ENCODE results near the gene PRKCI.
"Not testable (repeated sequence)": the region's sequence is repeated elsewhere in the genome, so short reads cannot be mapped to it uniquely, and the experiment has no call there.

PRKCI gene

GRCh38 chr3:170301405-170301804 is 79.2 kb downstream of the PRKCI start:
- DNase-seq = no peak

DNA sequence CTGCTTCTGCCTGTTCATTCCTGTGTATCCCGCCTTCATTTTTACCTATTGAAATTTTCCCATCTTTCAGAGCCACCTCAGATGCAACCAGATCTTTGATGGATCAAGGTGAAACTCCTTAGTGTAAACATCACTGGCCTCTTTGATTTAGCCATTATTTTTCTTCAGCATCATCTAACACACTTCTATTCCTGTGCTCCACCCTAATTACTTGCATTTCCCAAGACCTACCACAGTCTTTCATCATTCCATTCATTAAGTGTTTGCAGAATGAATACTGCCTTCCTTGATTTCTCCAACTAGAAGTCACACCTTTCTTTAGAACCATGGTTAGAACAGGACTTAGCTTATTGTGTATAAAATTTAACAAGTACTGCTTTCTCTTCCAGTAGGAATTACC is 79.8 kb downstream of the PRKCI start:
- no peak for DNase-seq

GRCh38 chr3:170306015-170306414 is 83.8 kb downstream of the PRKCI start:
- no peak for DNase-seq

- DNase-seq = no peak
These were observed 85.6 kb downstream of the PRKCI start for GRCh38 chr3:170307671-170308405.

- DNase-seq = no peak
These were observed 86.8 kb downstream of the PRKCI start for GRCh38 chr3:170309046-170309445.

- DNase-seq = no peak
These were observed 95.7 kb downstream of the PRKCI start for GRCh38 chr3:170317954-170318353.

DNA sequence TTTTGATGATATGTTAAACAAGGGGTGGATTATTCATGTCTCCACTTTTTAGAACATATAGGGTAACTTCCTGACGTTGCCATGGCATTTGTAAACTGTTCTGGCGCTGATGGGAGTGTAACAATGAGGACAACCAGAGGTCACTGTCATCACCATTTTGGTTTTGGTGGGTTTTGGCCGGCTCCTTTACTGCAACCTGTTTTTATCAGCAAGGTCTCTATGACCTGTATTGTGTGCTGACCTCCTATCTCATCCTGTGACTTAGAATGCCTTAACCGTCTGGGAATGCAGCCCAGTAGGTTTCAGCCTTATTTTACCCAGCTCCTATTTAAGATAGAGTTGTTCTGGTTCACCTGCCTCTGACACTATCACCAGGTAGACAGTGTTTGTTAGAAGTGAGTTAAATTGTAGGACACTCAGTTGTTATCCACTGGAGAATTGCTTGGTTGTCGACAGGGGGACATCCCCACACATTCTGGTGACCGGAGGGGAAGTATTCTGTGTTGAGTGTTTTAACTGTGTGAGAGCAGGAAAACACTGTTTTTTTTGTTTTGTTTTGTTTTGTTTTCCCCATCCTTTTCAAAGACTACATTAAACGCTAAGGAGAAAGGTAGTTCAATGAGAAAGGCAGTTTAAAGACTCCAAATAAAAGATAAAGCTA is 98.4 kb downstream of the PRKCI start:
- no peak for DNase-seq

DNA sequence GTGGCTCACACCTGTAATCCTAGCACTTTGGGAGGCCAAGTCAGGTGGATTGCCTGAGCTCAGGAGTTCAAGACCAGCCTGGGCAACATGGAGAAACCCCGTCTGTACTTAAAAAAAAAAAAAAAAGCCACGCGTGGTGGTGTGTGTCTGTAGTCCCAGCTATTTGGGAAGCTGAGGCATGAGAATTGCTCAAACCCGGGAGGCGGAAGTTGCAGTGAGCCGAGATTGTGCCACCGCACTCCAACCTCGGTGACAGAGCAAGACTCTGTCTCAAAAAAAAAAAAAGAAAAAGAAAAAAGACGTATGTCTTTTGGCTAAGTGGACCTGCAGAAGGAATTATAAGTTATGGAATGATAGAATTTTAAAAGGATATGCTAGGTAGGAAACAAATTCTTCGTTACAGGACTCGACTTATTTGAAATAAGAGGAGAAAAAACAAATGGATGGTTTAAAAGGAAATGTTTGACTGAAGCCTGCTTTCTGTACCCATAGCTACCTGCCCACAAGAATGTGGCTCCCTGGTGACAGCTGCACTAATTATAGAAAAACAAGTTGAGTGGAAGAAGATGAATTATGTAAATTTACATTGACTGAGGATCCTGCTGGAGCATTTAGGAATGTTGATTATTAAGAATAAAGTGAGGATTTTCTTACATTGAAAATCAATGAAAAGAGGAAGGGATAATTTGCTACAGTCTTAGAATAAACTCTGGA is 99.3 kb downstream of the PRKCI start:
- DNase-seq = no peak

DNA sequence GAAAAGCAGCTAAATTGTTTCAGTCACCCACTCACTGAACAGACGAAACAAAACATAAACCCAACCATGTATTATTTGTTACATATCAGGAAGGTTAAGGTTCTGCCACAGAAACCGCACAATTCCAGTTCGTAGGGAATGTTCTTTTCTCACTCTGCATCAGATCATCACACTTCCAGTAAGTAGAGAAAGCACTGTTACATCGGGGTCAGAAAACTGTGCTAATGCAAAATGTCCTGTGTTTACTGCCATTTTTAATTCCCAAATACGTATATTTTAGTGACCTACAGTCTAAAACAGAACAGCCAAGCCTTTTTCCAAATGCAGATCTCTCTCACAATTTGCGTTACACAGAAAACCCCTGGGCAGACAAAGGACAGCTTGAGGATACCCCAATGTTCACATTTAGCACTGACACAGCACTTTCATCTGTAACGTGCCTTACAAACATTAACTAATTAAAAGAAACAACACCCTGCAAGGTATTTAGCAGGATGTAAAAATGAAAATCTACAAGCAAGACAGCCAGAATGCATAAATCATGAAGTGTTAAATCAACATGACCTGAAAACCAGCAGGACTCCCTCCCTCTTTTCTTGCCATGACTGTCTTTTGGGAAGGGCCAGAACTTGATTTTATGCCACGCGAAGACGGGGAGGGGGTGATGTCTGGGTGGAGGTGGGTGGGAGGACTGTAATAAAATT is 100.5 kb downstream of the PRKCI start:
- no peak for DNase-seq

DNA sequence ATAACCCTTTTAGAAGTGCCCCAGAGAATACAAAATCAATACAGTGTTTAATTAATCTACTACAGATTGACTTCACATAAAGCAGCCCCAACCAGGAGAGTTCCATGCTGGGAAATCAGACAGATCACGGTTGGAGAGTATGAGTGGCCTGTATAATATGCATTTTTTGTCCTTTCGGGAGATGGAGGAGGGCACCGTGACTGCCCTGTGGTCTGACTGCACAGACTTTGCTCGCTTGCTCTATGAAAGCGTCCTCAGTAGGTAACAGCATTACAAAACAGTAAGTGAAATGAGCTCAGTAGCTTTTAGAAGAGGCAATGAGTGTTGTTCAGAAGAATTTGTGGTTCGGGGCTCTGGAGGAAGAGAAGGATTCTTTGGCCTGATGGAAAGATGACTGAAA is 101.1 kb downstream of the PRKCI start:
- DNase-seq = no peak

DNA sequence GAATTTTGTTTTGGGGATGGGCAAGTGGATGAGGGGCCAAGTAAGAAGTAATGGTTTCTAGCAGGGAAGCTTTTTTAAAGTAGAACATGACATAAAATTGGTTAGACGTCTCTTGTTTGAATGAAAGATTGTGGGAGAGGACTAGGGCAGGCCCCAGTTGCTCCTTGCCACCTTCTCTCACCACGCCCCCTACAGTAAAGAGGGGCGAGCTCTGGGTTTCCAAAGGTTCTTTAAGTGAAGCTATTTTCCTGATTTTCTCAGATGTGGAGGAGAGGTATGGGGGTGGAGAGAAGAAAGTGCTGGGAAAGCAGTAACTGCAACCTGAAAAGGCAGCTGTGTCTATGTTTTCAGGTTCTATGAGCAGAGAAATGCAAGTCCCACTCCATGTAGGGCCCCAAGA is 102.7 kb downstream of the PRKCI start:
- no peak for DNase-seq

GRCh38 chr3:170327040-170327808 is 105.0 kb downstream of the PRKCI start:
- DNase-seq = no peak

DNA sequence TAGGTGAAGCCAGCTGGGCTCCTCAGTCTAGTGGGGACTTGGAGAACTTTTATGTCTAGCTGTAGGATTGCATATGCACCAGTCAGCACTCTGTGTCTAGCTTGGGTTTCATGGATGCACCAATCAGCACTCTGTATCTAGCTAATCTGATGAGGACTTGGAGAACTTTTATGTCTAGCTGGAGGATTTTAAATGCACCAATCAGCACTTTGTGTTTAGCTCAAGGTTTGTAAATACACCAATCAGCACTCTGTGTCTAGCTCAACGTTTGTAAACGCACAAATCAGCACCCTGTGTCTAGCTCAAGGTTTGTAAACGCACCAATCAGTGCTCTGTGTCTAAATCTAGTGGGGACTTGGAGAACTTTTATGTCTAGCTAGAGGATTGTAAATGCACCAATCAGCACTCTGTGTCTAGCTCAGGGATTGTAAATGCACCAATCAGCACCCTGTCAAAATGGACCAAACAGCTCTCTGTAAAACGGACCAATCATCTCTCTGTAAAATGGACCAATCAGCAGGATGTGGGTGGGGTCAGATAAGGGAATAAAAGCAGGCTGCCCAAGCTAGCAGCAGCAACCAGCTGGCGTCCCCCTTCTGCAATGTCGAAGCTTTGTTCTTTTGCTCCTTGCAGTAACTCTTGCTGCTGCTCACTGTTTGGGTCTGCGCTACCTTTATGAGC is 105.8 kb downstream of the PRKCI start:
- not testable (repeated sequence) for DNase-seq

DNA sequence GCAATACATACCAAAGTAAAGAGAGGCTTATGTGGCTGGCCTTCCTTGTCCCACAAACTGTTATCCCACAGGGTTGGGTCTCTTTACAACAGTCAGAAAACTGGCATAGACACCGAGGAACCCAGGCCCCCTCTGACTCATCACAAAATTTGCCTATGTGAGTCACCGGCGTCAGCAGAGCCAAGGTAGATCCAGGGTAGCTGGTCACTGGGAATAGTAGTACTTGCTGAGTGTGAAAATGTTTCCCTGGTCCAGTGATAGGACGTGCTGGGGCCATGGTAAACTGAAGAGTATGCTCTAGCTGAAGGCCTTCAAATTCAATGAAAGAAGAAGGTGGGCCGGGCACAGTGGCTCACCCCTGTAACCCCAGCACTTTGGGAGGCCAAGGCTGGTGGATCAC is 108.1 kb downstream of the PRKCI start:
- no peak for DNase-seq

GRCh38 chr3:170331143-170331542 is 108.9 kb downstream of the PRKCI start:
- DNase-seq = no peak

DNA sequence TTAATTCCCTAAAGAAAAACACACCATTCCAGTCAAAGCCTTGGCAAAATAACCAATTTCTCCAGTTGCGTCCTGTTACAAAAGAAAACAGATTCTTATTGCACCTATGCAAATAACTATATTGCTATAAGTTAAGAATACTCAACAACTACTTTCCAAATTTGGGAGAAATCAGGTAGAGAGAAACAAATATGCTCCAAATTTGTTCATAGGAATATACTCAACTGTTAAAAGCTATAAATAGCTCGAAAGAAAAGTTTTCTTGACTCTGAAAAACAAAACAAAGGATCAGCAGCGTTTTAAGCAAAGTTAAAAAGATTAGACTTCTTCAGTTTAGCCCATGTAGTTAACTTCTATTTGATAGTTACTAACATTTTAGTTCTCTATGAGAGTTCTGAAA is 115.2 kb downstream of the PRKCI start:
- no peak for DNase-seq

GRCh38 chr3:170338690-170339340 is 116.6 kb downstream of the PRKCI start:
- no peak for DNase-seq

DNA sequence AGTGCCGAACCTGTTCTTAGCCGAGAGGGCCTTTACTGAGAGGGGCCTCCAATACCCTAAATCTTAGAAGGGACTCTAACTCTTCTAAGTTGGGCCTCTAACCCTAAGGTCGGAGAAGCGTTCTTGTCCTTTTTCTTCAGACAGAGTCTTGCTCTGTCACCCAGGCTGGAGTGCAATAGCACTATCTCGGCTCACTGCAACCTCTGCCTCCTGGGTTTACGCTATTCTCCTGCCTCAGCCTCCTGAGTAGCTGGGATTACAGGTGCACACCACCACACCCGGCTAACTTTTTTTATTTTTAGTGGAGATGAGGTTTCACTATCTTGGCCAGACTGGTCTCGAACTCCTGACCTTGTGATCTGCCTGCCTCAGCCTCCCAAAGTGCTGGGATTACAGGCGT is 120.0 kb downstream of the PRKCI start:
- not testable (repeated sequence) for DNase-seq

- not testable (repeated sequence) for DNase-seq
These were observed 121.6 kb downstream of the PRKCI start for GRCh38 chr3:170343859-170344258.

DNA sequence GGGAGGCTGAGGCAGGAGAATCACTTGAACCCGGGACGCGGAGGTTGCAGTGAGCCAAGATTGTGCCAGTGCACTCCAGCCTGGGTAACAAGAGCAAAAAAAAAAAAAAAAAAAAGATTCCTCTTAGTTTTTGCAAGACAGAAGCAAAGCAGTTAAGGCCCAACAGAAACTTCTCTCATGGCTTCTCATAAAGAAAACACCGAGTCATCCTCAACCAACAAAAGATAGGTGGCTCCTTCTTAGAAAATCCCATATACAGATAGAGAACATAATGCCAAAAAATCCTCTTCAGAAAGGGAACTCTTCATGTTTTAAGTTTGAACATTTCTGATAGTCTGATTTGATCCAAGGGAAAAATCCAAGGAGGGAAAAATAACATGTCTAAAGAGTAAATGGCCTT is 122.7 kb downstream of the PRKCI start:
- DNase-seq = no peak
